GM12878 (cell line): ENCODE results near the gene UBE3D. TPM values are rescaled to one million over a fixed set of nuclear protein-coding genes. Genes with fewer than 3 reads are reported as not detected.
"Not testable (repeated sequence)": the region's sequence is repeated elsewhere in the genome, so short reads cannot be mapped to it uniquely, and the experiment has no call there.

Experiments used
- ATAC-seq: fragments of 200-7000 bp; cut with Tn5 transposase; 3 replicates; pipeline ENCODE4 v1.9.1; 2020; ENCODE audit warnings: mild to moderate bottlenecking, moderate library complexity
- BruUV-seq: library from RNA; stranded (reverse); fragments of 400-500 nt; replicated peaks from 2 replicates; lab custom pipeline; 2021; lab: Mats Ljungman, UMichigan
- CTCF ChIA-PET: fragments of 300-600 bp; sonication (Branson Sonifier 250); formaldehyde crosslinking; extraction: SDS; loops from one replicate; lab custom pipeline; 2021; ENCODE audit warnings: inconsistent platforms; lab: Yijun Ruan, JAX
- POLR2A ChIA-PET: fragments of 350-600 bp; formaldehyde crosslinking; extraction: SDS; loops from one replicate; lab custom pipeline; 2021; ENCODE audit warnings: inconsistent platforms; lab: Charles Lee
- RAD21 ChIA-PET: fragments of 300-600 bp; sonication (Branson Sonifier 250); formaldehyde crosslinking; loops from one replicate; lab custom pipeline; 2023; ENCODE audit warnings: antibody characterized with exemption; ENCODE audit not compliant: unreplicated experiment; lab: Charles Lee
- SMC1A ChIA-PET: fragments of 300-600 bp; sonication (Branson Sonifier 250); formaldehyde crosslinking; loops from one replicate; lab custom pipeline; 2023; ENCODE audit not compliant: unreplicated experiment, uncharacterized antibody; lab: Charles Lee
- DNase-seq: peaks from one replicate; pipeline ENCODE4 v3.0.0-alpha.2; 2011; ENCODE audit warnings: low read depth, low spot score
- FAIRE-seq: peaks from 3 replicates; lab custom pipeline; 2011; peaks lifted over from hg19 to GRCh38; lab: Jason Lieb, UNC
- H2AFZ ChIP-seq: 2 replicates; pipeline ENCODE4 v1.6.0; 2011; ENCODE audit warnings: low read depth, low read length, control low read depth; ENCODE audit not compliant: control insufficient read depth
- H3K27ac ChIP-seq: 2 replicates; pipeline ENCODE4 v1.5.1; 2011; ENCODE audit warnings: control low read depth; ENCODE audit not compliant: control insufficient read depth, insufficient read depth
- H3K27me3 ChIP-seq, 2 experiments: replicated peaks in 1 of 2; 2 replicates each; pipeline versions ENCODE4 v1.6.0 to v1.6.1; 2011; ENCODE audit warnings: low read length in 1 of 2; ENCODE audit not compliant: control insufficient read depth in 2 of 2, insufficient read depth in 2 of 2
- H3K36me3 ChIP-seq, 2 experiments: 2 replicates each; pipeline ENCODE4 v1.5.1; 2011; ENCODE audit warnings: low read length in 1 of 2; ENCODE audit not compliant: control insufficient read depth in 2 of 2, insufficient read depth in 2 of 2
- H3K4me1 ChIP-seq: 2 replicates; pipeline ENCODE4 v1.6.1; 2011; ENCODE audit warnings: mild to moderate bottlenecking, low read length, moderate library complexity, mixed read lengths; ENCODE audit not compliant: control insufficient read depth, insufficient read depth
- H3K4me2 ChIP-seq: 2 replicates; pipeline ENCODE4 v1.6.0; 2011; ENCODE audit warnings: control low read depth; ENCODE audit not compliant: control insufficient read depth, insufficient read depth
- H3K4me3 ChIP-seq: fragments of 200-600 bp; sonication (generic); 2 replicates; pipeline ENCODE4 v1.5.1; 2016
- H3K79me2 ChIP-seq: 2 replicates; pipeline ENCODE4 v1.6.0; 2011; ENCODE audit warnings: low read length; ENCODE audit not compliant: control insufficient read depth, insufficient read depth
- H3K9ac ChIP-seq: 2 replicates; pipeline ENCODE4 v1.8.0; 2011; ENCODE audit warnings: low read length, control low read depth, mixed read lengths; ENCODE audit not compliant: control insufficient read depth, insufficient read depth
- H3K9me3 ChIP-seq: replicated peaks from 3 replicates; pipeline ENCODE4 v1.5.1; 2011; ENCODE audit warnings: mild to moderate bottlenecking, low read length; ENCODE audit not compliant: control insufficient read depth, insufficient read depth
- H4K20me1 ChIP-seq: 2 replicates; pipeline ENCODE4 v1.6.0; 2011; ENCODE audit not compliant: control insufficient read depth, insufficient read depth
- WGBS: methylation state at CpG from one replicate; pipeline ENCODE4 v1.1.6; 2016; ENCODE audit warnings: low lambda C conversion rate; ENCODE audit not compliant: insufficient replicate concordance, insufficient coverage; ENCODE audit errors: missing lambda C conversion rate; 5-methylcytosine and 5-hydroxymethylcytosine counted together
- in situ Hi-C: fragments of 300-500 bp; cut with MboI; formaldehyde crosslinking; loops from 9 replicates; pipeline ENCODE4 v1.14.3; 2018; ENCODE audit warnings: mixed read lengths
- intact Hi-C: fragments of 100-400 bp; cut with micrococcal nuclease; formaldehyde crosslinking; loops from one replicate; pipeline ENCODE4 v1.14.2; 2022; ENCODE audit not compliant: unreplicated experiment
- polyA plus RNA-seq, 11 experiments: library from polyadenylated mRNA; depleted of rRNA in 4 of 11; unstranded in 6 of 11; stranded (reverse) in 5 of 11; fragments of >200 nt; fragmentation: Nextera tagmentation in 4 of 11; fragmentation: Illumina TruSeq in 1 of 11; extraction: Ambion mirVana in 4 of 11; extraction: Trizol in 1 of 11; gene quantifications; 1 replicate in 1 of 11; 2 replicates in 10 of 11; pipeline versions ENCODE4 v1.2.1 to v1.2.3, GENCODE V29; 2011 to 2016; ENCODE audit warnings: inconsistent platforms in 2 of 11, missing spikeins in 2 of 11, low read depth in 1 of 11
- total RNA-seq, 4 experiments: library from RNA; depleted of rRNA in 3 of 4; stranded (reverse); fragments of >200 nt in 3 of 4; fragmentation: Illumina TruSeq in 1 of 4; extraction: Trizol in 1 of 4; gene quantifications; 2 replicates each; pipeline versions ENCODE4 v1.2.1 to v1.2.3, GENCODE V29; 2013 to 2021

The UBE3D gene
- total and polyA plus RNA-seq, 10 of the 15 experiments (the other 5 are each of a cell fraction or from before 2014, with no cell fraction given): 4.3 to 9.0 (median 7.5) TPM

DNA sequence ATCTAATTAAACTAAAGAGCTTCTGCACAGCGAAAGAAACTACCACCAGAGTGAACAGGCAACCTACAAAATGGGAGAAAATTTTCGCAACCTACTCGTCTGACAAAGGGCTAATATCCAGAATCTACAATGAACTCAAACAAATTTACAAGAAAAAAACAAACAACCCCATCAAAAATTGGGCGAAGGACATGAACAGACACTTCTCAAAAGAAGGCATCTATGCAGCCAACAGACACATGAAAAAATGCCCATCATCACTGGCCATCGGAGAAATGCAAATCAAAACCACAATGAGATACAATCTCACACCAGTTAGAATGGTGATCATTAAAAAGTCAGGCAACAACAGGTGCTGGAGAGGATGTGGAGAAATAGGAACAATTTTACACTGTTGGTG lies 209.6 kb downstream of the UBE3D start:
- BruUV-seq, RAD21 ChIA-PET: not testable (repeated sequence)

DNA sequence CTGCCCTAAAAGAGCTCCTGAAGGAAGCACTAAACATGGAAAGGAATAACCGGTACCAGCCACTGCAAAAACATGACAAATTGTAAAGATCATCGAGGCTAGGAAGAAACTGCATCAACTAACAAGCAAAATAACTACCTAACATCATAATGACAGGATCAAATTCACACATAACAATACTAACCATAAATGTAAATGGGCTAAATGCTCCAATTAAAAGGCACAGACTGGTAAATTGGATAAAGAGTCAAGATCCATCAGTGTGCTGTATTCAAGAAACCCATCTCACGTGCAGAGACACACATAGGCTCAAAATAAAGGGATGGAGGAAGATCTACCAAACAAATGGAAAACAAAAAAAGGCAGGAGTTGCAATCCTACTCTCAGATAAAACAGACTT lies 212.7 kb downstream of the UBE3D start:
- H3K9me3 ChIP-seq, H3K9ac ChIP-seq, RAD21 ChIA-PET, H4K20me1 ChIP-seq, H3K79me2 ChIP-seq, DNase-seq, POLR2A ChIA-PET, H3K4me3 ChIP-seq, ATAC-seq, H3K27me3 ChIP-seq, H3K4me2 ChIP-seq, CTCF ChIA-PET, FAIRE-seq, H2AFZ ChIP-seq, in situ Hi-C loops, BruUV-seq, H3K27ac ChIP-seq, H3K36me3 ChIP-seq, H3K4me1 ChIP-seq, intact Hi-C loops: not testable (repeated sequence)
- SMC1A ChIA-PET: interaction anchor here (0.8 kb wide), 1 partner anchor 23 kb away, joined by 3 read pairs; no protein-coding TSS in a partner anchor
- 27% methylated on average over 3 of the region's 3 CpGs for WGBS

More for the DNA sequence above, 209.6 kb downstream of the UBE3D start:
- in situ Hi-C loops, H3K4me1 ChIP-seq, H3K9ac ChIP-seq, H3K4me3 ChIP-seq, H3K27ac ChIP-seq, ATAC-seq, POLR2A ChIA-PET, H3K4me2 ChIP-seq, intact Hi-C loops, FAIRE-seq, H2AFZ ChIP-seq, H3K36me3 ChIP-seq, H3K79me2 ChIP-seq, H3K27me3 ChIP-seq, SMC1A ChIA-PET, CTCF ChIA-PET, DNase-seq, H3K9me3 ChIP-seq, H4K20me1 ChIP-seq: not testable (repeated sequence)
- WGBS: 47% methylated on average over 4 of the region's 5 CpGs
